ENCODE data around the gene TBATA.

Gene TBATA

GRCh38 chr10:70829543-70829942, 44.4 kb upstream of the TBATA start:
- TF ChIP-seq, protein P1, sequence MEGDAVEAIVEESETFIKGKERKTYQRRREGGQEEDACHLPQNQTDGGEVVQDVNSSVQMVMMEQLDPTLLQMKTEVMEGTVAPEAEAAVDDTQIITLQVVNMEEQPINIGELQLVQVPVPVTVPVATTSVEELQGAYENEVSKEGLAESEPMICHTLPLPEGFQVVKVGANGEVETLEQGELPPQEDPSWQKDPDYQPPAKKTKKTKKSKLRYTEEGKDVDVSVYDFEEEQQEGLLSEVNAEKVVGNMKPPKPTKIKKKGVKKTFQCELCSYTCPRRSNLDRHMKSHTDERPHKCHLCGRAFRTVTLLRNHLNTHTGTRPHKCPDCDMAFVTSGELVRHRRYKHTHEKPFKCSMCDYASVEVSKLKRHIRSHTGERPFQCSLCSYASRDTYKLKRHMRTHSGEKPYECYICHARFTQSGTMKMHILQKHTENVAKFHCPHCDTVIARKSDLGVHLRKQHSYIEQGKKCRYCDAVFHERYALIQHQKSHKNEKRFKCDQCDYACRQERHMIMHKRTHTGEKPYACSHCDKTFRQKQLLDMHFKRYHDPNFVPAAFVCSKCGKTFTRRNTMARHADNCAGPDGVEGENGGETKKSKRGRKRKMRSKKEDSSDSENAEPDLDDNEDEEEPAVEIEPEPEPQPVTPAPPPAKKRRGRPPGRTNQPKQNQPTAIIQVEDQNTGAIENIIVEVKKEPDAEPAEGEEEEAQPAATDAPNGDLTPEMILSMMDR (IDR thresholded peaks at IDR 0.05) = no peak

- TF ChIP-seq, protein P1 (IDR thresholded peaks at IDR 0.05) = no peak
Observed at GRCh38 chr10:70828923-70829322, 43.7 kb upstream of the TBATA start.

- TF ChIP-seq, protein P1 (IDR thresholded peaks at IDR 0.05) = no peak
Observed at GRCh38 chr10:70827086-70827757, 42.0 kb upstream of the TBATA start.

DNA sequence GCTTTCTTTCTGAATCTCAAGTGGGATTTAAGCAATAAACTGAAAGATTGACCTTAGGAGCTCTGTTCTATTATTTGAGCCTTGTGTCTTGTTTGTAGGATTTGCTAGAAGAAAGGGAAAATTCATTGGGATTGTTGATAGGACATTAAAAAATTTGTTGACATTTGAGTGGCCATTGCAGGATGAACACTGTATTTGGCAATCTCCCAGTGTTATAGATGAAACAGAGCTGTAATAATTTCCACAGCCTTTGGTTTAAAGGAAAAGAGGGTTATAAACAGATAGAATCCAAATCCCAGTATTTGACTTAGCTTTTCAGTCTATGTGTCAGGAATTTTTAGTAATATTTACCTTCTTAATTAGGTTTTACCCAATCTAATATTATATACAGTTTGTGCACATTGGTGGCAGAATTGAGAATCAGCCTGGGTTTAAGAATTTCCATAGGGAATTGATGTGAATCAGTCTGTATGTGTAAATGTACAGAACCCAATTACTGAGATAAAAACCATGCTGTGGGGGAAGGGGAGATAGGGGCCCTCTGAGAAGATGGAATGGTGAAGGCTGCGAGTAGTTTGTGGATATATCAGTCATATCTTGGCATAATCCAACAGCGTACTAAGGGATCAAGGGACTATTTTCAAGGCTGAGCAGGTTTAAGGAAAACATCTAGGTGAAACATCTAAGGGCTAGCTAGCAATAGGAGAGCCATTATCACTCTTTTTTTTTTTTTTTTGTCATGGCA, 37.1 kb upstream of the TBATA start:
- TF ChIP-seq, protein P1 (IDR thresholded peaks at IDR 0.05) = no peak

DNA sequence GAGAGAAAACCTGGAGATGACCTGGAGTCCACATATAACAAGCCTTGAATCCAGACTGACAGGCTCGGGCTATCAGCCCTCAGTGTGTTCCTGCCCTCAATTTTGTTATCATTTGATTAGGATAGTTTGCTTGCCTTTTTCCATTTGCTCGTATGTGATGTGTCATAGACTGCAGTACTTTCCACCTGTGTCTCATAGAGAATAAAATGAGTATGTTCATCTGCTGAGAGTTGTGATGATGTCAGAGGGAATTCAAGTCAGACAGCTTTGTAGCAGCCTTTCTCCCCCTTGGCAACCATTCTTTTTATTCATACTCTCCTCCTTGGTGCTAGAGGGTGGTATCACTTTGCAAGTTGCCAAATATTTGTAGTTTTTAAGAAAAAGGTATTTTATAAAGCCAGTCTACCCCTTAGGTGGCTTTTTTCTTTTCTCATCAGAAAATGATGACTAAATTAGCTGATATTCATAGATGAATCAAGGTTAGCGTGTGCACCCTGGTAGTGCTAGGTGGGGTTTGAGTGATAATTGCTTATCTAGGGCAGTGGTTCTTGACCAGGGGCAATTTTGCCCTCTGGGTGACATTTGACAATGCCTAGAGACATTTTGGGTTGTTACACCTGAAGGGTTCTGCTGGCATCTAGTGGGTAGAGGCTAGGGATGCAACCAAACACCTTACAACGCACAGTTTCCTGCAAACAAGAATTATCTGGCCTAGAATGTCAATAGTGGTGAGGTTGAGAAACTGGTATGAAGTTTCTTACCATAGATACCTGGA, 36.0 kb upstream of the TBATA start:
- TF ChIP-seq, protein P1 (IDR thresholded peaks at IDR 0.05) = no peak

DNA sequence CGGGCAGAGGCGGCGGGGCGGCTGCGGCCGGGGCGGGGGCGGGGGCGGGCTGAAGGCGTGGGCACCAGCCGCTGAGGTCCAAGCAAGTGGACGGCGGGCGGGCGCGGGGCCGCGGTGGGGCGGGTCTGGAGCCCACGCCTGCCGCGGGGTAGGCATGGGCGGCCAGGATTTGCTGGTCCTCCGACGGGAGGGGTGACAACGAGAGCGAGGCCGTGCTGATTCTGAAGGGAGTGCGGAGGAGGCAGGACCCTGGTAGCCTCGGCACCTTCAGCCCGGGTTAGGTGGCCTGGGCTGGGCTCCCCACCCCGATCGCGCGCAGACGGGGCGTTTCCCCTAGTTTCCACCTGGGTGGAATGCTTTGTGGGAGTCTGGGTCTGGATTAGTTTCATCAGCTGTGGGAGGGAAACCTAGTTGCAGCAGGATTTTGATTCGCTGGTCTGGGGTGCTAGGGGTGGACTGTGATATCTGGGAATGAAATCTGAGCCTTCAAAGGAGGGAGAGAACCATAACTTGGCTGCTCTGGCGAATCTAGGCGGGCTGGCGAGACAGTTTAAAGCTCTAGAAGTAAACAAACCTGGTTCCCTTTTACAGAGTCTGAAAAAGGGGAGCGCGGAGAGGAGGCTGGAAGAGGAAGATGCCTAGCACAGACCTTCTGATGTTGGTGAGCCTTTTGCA, 31.2 kb upstream of the TBATA start:
- TF ChIP-seq, protein P1 (IDR thresholded peaks at IDR 0.05) = no peak

Measured in LNCAP (cell line).